HCT116 (cell line): ENCODE data around the gene KCNC1. TPM values are rescaled to one million over a fixed set of nuclear protein-coding genes. Genes with fewer than 3 reads are reported as not detected.

Source experiments
- ATAC-seq: fragments of 200-7000 bp; cut with Tn5 transposase; 2 replicates; pipeline ENCODE4 v1.9.1; 2020; ENCODE audit warnings: mild to moderate bottlenecking, moderate library complexity
- BruUV-seq: library from RNA; stranded (reverse); fragments of 400-500 nt; replicated peaks from 2 replicates; lab custom pipeline; 2021; lab: Mats Ljungman, UMichigan
- CTCF ChIA-PET: fragments of 300-600 bp; sonication (Branson Sonifier 250); formaldehyde crosslinking; loops from one replicate; lab custom pipeline; 2021; ENCODE audit warnings: antibody characterized with exemption; lab: Charles Lee
- POLR2A ChIA-PET: fragments of 300-600, 350-600 bp; sonication (Branson Sonifier 250); formaldehyde crosslinking; loops from one replicate; lab custom pipeline; 2021; ENCODE audit warnings: antibody characterized with exemption; lab: Charles Lee
- RAD21 ChIA-PET, 2 experiments: fragments of 300-600 bp; sonication (Branson Sonifier 250); formaldehyde crosslinking; loops; one replicate each; lab custom pipeline; 2023; ENCODE audit warnings: low total read pairs in 2 of 2; ENCODE audit not compliant: uncharacterized antibody in 2 of 2, unreplicated experiment in 2 of 2, low non-redundant PET in 1 of 2; lab: Charles Lee
- DNase-seq: peaks from one replicate; pipeline ENCODE4 v3.0.0-alpha.2; 2010; ENCODE audit warnings: low read depth, low spot score
- H2AFZ ChIP-seq: fragments of 200-600 bp; shearing (Covaris generic), sonication (generic); 2 replicates; pipeline ENCODE4 v1.6.1; 2017; ENCODE audit warnings: low read depth, mixed run types, mixed read lengths, antibody characterized with exemption, low read length; ENCODE audit not compliant: poor library complexity, severe bottlenecking
- H3K27ac ChIP-seq: 2 replicates; pipeline ENCODE4 v1.5.1; 2012; ENCODE audit warnings: low read depth, low read length
- H3K27me3 ChIP-seq: fragments of 200-600 bp; sonication (generic); 2 replicates; pipeline ENCODE4 v1.6.1; 2016; ENCODE audit warnings: mixed run types, low read length, mixed read lengths; ENCODE audit not compliant: insufficient read depth
- H3K36me3 ChIP-seq, 2 experiments: fragments of 200-500 bp in 1 of 2; fragments of 200-600 bp in 1 of 2; sonication (Bioruptor generic) in 1 of 2; sonication (generic) in 1 of 2; 2 replicates each; pipeline versions ENCODE4 v1.5.1 to v1.6.1; 2014 to 2016; ENCODE audit warnings: low read length in 2 of 2, inconsistent platforms in 1 of 2, mixed read lengths in 1 of 2, mixed run types in 1 of 2; ENCODE audit not compliant: insufficient read depth in 2 of 2, control insufficient read depth in 1 of 2
- H3K4me1 ChIP-seq, 2 experiments: fragments of 200-600 bp in 1 of 2; sonication (generic) in 1 of 2; 2 replicates each; pipeline versions ENCODE4 v1.5.1 to v1.6.1; 2012 to 2017; ENCODE audit warnings: low read length in 2 of 2, inconsistent platforms in 1 of 2, mild to moderate bottlenecking in 1 of 2, mixed read lengths in 1 of 2, mixed run types in 1 of 2, moderate library complexity in 1 of 2; ENCODE audit not compliant: insufficient read depth in 2 of 2, control insufficient read depth in 1 of 2
- H3K4me2 ChIP-seq: fragments of 200-600 bp; sonication (generic); 2 replicates; pipeline ENCODE4 v1.6.1; 2017; ENCODE audit warnings: mixed run types, low read length, mixed read lengths
- H3K4me3 ChIP-seq, 2 experiments: fragments of 200-600 bp in 1 of 2; sonication (generic) in 1 of 2; replicated peaks in 1 of 2; 2 replicates each; pipeline ENCODE4 v1.5.1; 2011 to 2016; ENCODE audit warnings: low read length in 2 of 2, control low read depth in 1 of 2, low read depth in 1 of 2, mild to moderate bottlenecking in 1 of 2, mixed read lengths in 1 of 2, mixed run types in 1 of 2
- H3K79me2 ChIP-seq: fragments of 200-600 bp; sonication (generic); 2 replicates; pipeline ENCODE4 v1.6.1; 2017; ENCODE audit warnings: mild to moderate bottlenecking, mixed run types, low read length, moderate library complexity, mixed read lengths; ENCODE audit not compliant: insufficient read depth
- H3K9ac ChIP-seq: fragments of 200-600 bp; sonication (generic); 2 replicates; pipeline ENCODE4 v1.6.1; 2016; ENCODE audit warnings: low read length, mixed read lengths
- H3K9me2 ChIP-seq: fragments of 200-600 bp; sonication (generic), shearing (Covaris generic); 2 replicates; pipeline ENCODE4 v1.6.1; 2017; ENCODE audit warnings: mixed run types, mild to moderate bottlenecking, moderate library complexity; ENCODE audit not compliant: insufficient read depth
- H3K9me3 ChIP-seq, 2 experiments: fragments of 200-500 bp in 1 of 2; fragments of 200-600 bp in 1 of 2; sonication (Bioruptor generic) in 1 of 2; sonication (generic) in 1 of 2; 2 replicates each; pipeline ENCODE4 v1.6.1; 2014 to 2017; ENCODE audit warnings: low read length in 2 of 2, mixed read lengths in 2 of 2, inconsistent platforms in 1 of 2, low read depth in 1 of 2, mild to moderate bottlenecking in 1 of 2, mixed run types in 1 of 2, moderate library complexity in 1 of 2; ENCODE audit not compliant: control insufficient read depth in 1 of 2, insufficient read depth in 1 of 2
- H4K20me1 ChIP-seq: fragments of 200-600 bp; sonication (generic), shearing (Covaris generic); 2 replicates; pipeline ENCODE4 v1.6.1; 2017; ENCODE audit warnings: mixed run types, mild to moderate bottlenecking, moderate library complexity; ENCODE audit not compliant: insufficient read depth
- ATF3 ChIP-seq: IDR thresholded peaks from 2 replicates; pipeline ENCODE4 v1.6.1; 2012
- CBX3 ChIP-seq: IDR thresholded peaks from 2 replicates; pipeline ENCODE4 v1.6.1; 2012; ENCODE audit warnings: low read depth
- CEBPB ChIP-seq: IDR thresholded peaks from 2 replicates; pipeline ENCODE4 v1.6.1; 2012; ENCODE audit warnings: low read depth
- CTCF ChIP-seq, 3 experiments: fragments of 200-600 bp in 1 of 3; sonication (generic) in 1 of 3; IDR thresholded peaks in 2 of 3; conservative IDR thresholded peaks in 1 of 3; 2 replicates each; pipeline ENCODE4 v1.5.1; 2012 to 2017; ENCODE audit warnings: low read depth in 2 of 3, low read length in 2 of 3, antibody characterized with exemption in 1 of 3, borderline replicate concordance in 1 of 3, control low read depth in 1 of 3, mild to moderate bottlenecking in 1 of 3, mixed read lengths in 1 of 3, mixed run types in 1 of 3, moderate library complexity in 1 of 3; ENCODE audit not compliant: insufficient read depth in 1 of 3
- EGR1 ChIP-seq: IDR thresholded peaks from 2 replicates; pipeline ENCODE4 v1.6.1; 2012; ENCODE audit warnings: low read depth
- ELF1 ChIP-seq: IDR thresholded peaks from 2 replicates; pipeline ENCODE4 v1.6.1; 2012; ENCODE audit warnings: low read depth, borderline replicate concordance
- EZH2phosphoT487 ChIP-seq: fragments of 200-600 bp; IDR thresholded peaks from 2 replicates; pipeline ENCODE4 v1.6.1; 2018; ENCODE audit warnings: antibody characterized with exemption, borderline replicate concordance
- JUND ChIP-seq: IDR thresholded peaks from 2 replicates; pipeline ENCODE4 v1.6.1; 2012
- MAX ChIP-seq: IDR thresholded peaks from 2 replicates; pipeline ENCODE4 v1.6.1; 2012
- POLR2A ChIP-seq: IDR thresholded peaks from 2 replicates; pipeline ENCODE4 v1.7.0; 2011; ENCODE audit warnings: borderline replicate concordance; ENCODE audit not compliant: insufficient read depth, insufficient read length; ENCODE audit errors: extremely low read depth
- POLR2AphosphoS5 ChIP-seq: IDR thresholded peaks from 2 replicates; pipeline ENCODE4 v1.6.1; 2011; ENCODE audit warnings: mild to moderate bottlenecking, low read depth, low read length, moderate library complexity
- RAD21 ChIP-seq: IDR thresholded peaks from 2 replicates; pipeline ENCODE4 v1.6.1; 2012; ENCODE audit warnings: low read depth, mild to moderate bottlenecking
- REST ChIP-seq: IDR thresholded peaks from 2 replicates; pipeline ENCODE4 v1.6.1; 2012; ENCODE audit warnings: low read depth
- SIN3A ChIP-seq: IDR thresholded peaks from 2 replicates; pipeline ENCODE4 v1.6.1; 2012; ENCODE audit warnings: low read depth
- SP1 ChIP-seq: IDR thresholded peaks from 2 replicates; pipeline ENCODE4 v1.6.1; 2012; ENCODE audit warnings: low read depth
- TCF7L2 ChIP-seq: IDR thresholded peaks from 2 replicates; pipeline ENCODE4 v1.7.0; 2011; ENCODE audit warnings: borderline replicate concordance, inconsistent platforms; ENCODE audit not compliant: insufficient read depth, insufficient read length; ENCODE audit errors: extremely low read depth
- YY1 ChIP-seq: IDR thresholded peaks from 2 replicates; pipeline ENCODE4 v1.6.1; 2011; ENCODE audit warnings: low read length, low read depth, moderate library complexity, mild to moderate bottlenecking; ENCODE audit not compliant: insufficient replicate concordance; ENCODE audit errors: extremely low read depth
- ZBTB33 ChIP-seq: IDR thresholded peaks from 2 replicates; pipeline ENCODE4 v1.6.1; 2011; ENCODE audit warnings: mild to moderate bottlenecking, low read length, moderate library complexity; ENCODE audit not compliant: insufficient replicate concordance; ENCODE audit errors: extremely low read depth
- ZFX ChIP-seq: fragments of 450-650 bp; IDR thresholded peaks from 2 replicates; pipeline ENCODE4 v1.6.1; 2017
- ZNF274 ChIP-seq: fragments of 200-500 bp; sonication (Bioruptor generic); IDR thresholded peaks from 2 replicates; pipeline ENCODE4 v1.6.1; 2014; ENCODE audit warnings: mild to moderate bottlenecking, low read depth, low read length, inconsistent platforms
- intact Hi-C: fragments of 100-400 bp; cut with micrococcal nuclease; formaldehyde crosslinking; loops from 2 replicates; pipeline ENCODE4 v1.10.0; 2022
- total RNA-seq: library from RNA; stranded (reverse); gene quantifications from one replicate; pipeline ENCODE4 v1.2.1, GENCODE V29; 2021; ENCODE audit not compliant: unreplicated experiment

The KCNC1 gene
- total RNA-seq, 1 experiment from 2014 or later: 0.12 TPM

GRCh38 chr11:17799147-17799546 is 64.6 kb downstream of the KCNC1 start (continued):
- TF ChIP-seq REST (no peak), CEBPB (no peak)

- Histone ChIP-seq H3K27me3 (no peaks in the 10 kb centered on the region), H3K4me1 (no peaks in the 10 kb centered on the region), H3K4me3 (no peak overlapping the region), H3K79me2 (no peaks in the 10 kb centered on the region), H2AFZ (no peak overlapping the region), H3K27ac (no peak overlapping the region), H3K9me2 (no peaks in the 10 kb centered on the region), H3K9me3 (no peaks in the 10 kb centered on the region), H3K36me3 (no peaks in the 10 kb centered on the region), H3K9ac (no peak overlapping the region), H4K20me1 (no peaks in the 10 kb centered on the region), H3K4me2 (no peak overlapping the region)
- CTCF ChIA-PET: no interaction called here
- ATAC-seq (no peak), DNase-seq (no peak)
- TF ChIP-seq ZBTB33: no peak
- no peak for TF ChIP-seq MAX
- TF ChIP-seq ZFX: no peak
- TF ChIP-seq YY1: no peak
- no peak for TF ChIP-seq EGR1
- TF ChIP-seq CEBPB: no peak
- no peak for TF ChIP-seq EZH2phosphoT487
- no peak for TF ChIP-seq RAD21
- TF ChIP-seq ATF3: no peak
- TF ChIP-seq POLR2A: no peak
- no peak for TF ChIP-seq POLR2AphosphoS5
- TF ChIP-seq JUND: no peak
- no peak for TF ChIP-seq ZNF274
- TF ChIP-seq ELF1: no peak
- TF ChIP-seq CTCF (IDR thresholded peaks at IDR 0.05 in 2 of 3, conservative IDR thresholded peaks at IDR 0.05 in 1 of 3; ENCODE audit: borderline replicate concordance in 1 of 3, insufficient read depth in 1 of 3, low read depth in 2 of 3, low read length in 2 of 3): no peak
- no peak for TF ChIP-seq SP1
- no peak for TF ChIP-seq SIN3A
- no peak for TF ChIP-seq TCF7L2
- no peak for TF ChIP-seq CBX3
- no TSS peak for BruUV-seq
- intact Hi-C loops: no loop called here
- POLR2A ChIA-PET: no interaction called here
- RAD21 ChIA-PET: no interaction called here
Measured at GRCh38 chr11:17801166-17801565, 66.6 kb downstream of the KCNC1 start.
